CD14-positive monocyte (primary cell): ENCODE results near the gene CDH16. TPM values are rescaled to one million over a fixed set of nuclear protein-coding genes. Genes with fewer than 3 reads are reported as not detected.

Source experiments
- DNase-seq, 3 donors: peaks; one replicate each; pipeline ENCODE4 v3.0.0-alpha.2; 2011 to 2022
- H2AFZ ChIP-seq: 2 replicates; pipeline ENCODE4 v1.6.0; 2012; ENCODE audit warnings: mild to moderate bottlenecking, low read depth, low read length, inconsistent platforms; ENCODE audit not compliant: insufficient read depth, poor library complexity, severe bottlenecking
- H3K27ac ChIP-seq, 2 donors: 1 replicate in 1 of 2; 2 replicates in 1 of 2; pipeline ENCODE4 v1.5.1; 2012 to 2013; ENCODE audit warnings: low read length in 2 of 2, control low read depth in 1 of 2, inconsistent platforms in 1 of 2, low read depth in 1 of 2, mild to moderate bottlenecking in 1 of 2
- H3K27me3 ChIP-seq, 2 donors: one replicate each; pipeline versions ENCODE4 v1.6.0 to v1.6.1; 2011 to 2013; ENCODE audit warnings: low read length in 2 of 2; ENCODE audit not compliant: control insufficient read depth in 2 of 2, insufficient read depth in 2 of 2
- H3K36me3 ChIP-seq, 2 donors: replicated peaks in 1 of 2; 1 replicate in 1 of 2; 2 replicates in 1 of 2; pipeline versions ENCODE4 v1.5.1 to v1.6.1; 2012 to 2013; ENCODE audit warnings: low read length in 2 of 2, control low read depth in 1 of 2, inconsistent platforms in 1 of 2, mild to moderate bottlenecking in 1 of 2; ENCODE audit not compliant: insufficient read depth in 2 of 2, control insufficient read depth in 1 of 2
- H3K4me1 ChIP-seq, 2 donors: 1 replicate in 1 of 2; 2 replicates in 1 of 2; pipeline versions ENCODE4 v1.5.1 to v1.6.1; 2012 to 2013; ENCODE audit warnings: low read length in 2 of 2, control low read depth in 1 of 2, inconsistent platforms in 1 of 2, mild to moderate bottlenecking in 1 of 2, moderate library complexity in 1 of 2; ENCODE audit not compliant: insufficient read depth in 2 of 2, control insufficient read depth in 1 of 2
- H3K4me2 ChIP-seq: replicated peaks from 2 replicates; pipeline ENCODE3; 2012; ENCODE audit warnings: low read length, moderate library complexity, mild to moderate bottlenecking; ENCODE audit not compliant: poor library complexity, severe bottlenecking; ENCODE audit errors: extremely low read depth
- H3K4me3 ChIP-seq, 3 experiments: fragments of 200-600 bp in 1 of 3; sonication (generic) in 1 of 3; replicated peaks in 1 of 3; 1 replicate in 2 of 3; 2 replicates in 1 of 3; pipeline ENCODE4 v1.5.1; 2011 to 2013; ENCODE audit warnings: low read length in 3 of 3, mild to moderate bottlenecking in 3 of 3, control low read depth in 2 of 3, low read depth in 2 of 3, inconsistent platforms in 1 of 3, moderate library complexity in 1 of 3
- H3K79me2 ChIP-seq: 2 replicates; pipeline ENCODE4 v1.6.0; 2012; ENCODE audit warnings: mild to moderate bottlenecking, control low read depth, inconsistent platforms, low read length, moderate library complexity; ENCODE audit not compliant: insufficient read depth
- H3K9ac ChIP-seq: 2 replicates; pipeline ENCODE4 v1.6.0; 2017; ENCODE audit warnings: low read length, mild to moderate bottlenecking; ENCODE audit not compliant: insufficient read depth, poor library complexity, severe bottlenecking
- H3K9me3 ChIP-seq, 2 donors: replicated peaks in 1 of 2; 1 replicate in 1 of 2; 2 replicates in 1 of 2; pipeline versions ENCODE4 v1.5.1 to v1.6.1; 2012 to 2013; ENCODE audit warnings: low read length in 2 of 2, control low read depth in 1 of 2; ENCODE audit not compliant: control insufficient read depth in 1 of 2, insufficient read depth in 1 of 2
- H4K20me1 ChIP-seq: 2 replicates; pipeline ENCODE4 v1.6.0; 2012; ENCODE audit warnings: mild to moderate bottlenecking, low read length, control low read depth, moderate library complexity; ENCODE audit not compliant: insufficient read depth
- H3K27ac Mint-ChIP-seq, 7 donors: one replicate each; pipeline ENCODE4 v1.8.0; 2020; ENCODE audit warnings: mild to moderate bottlenecking in 7 of 7, mixed read lengths in 7 of 7, moderate library complexity in 6 of 7, inconsistent platforms in 2 of 7
- H3K27me3 Mint-ChIP-seq, 3 donors: one replicate each; pipeline ENCODE4 v1.8.0; 2021 to 2022; ENCODE audit warnings: low read depth in 3 of 3, mild to moderate bottlenecking in 3 of 3, mixed read lengths in 3 of 3, moderate library complexity in 3 of 3, inconsistent platforms in 1 of 3
- H3K36me3 Mint-ChIP-seq, 2 donors: one replicate each; pipeline ENCODE4 v1.8.0; 2020; ENCODE audit warnings: mixed read lengths in 2 of 2, inconsistent platforms in 1 of 2, mild to moderate bottlenecking in 1 of 2
- H3K4me1 Mint-ChIP-seq: one replicate; pipeline ENCODE4 v1.8.0; 2020; ENCODE audit warnings: mild to moderate bottlenecking, mixed read lengths
- H3K4me3 Mint-ChIP-seq, 2 donors: one replicate each; pipeline ENCODE4 v1.8.0; 2020; ENCODE audit warnings: mild to moderate bottlenecking in 2 of 2, mixed read lengths in 2 of 2, moderate library complexity in 1 of 2
- H3K9me3 Mint-ChIP-seq, 7 donors: one replicate each; pipeline ENCODE4 v1.8.0; 2020 to 2022; ENCODE audit warnings: mixed read lengths in 7 of 7, mild to moderate bottlenecking in 6 of 7, moderate library complexity in 6 of 7, inconsistent platforms in 2 of 7
- WGBS: methylation state at CpG from one replicate; pipeline ENCODE4 v1.1.5; 2013; ENCODE audit warnings: missing lambda C conversion rate; ENCODE audit not compliant: insufficient coverage; 5-methylcytosine and 5-hydroxymethylcytosine counted together
- intact Hi-C, 2 donors: fragments of 100-400 bp; cut with micrococcal nuclease; formaldehyde crosslinking; loops; one replicate each; pipeline versions ENCODE4 v1.15.0 to v1.15.1; 2023
- polyA plus RNA-seq, 3 donors: library from polyadenylated mRNA; depleted of rRNA in 1 of 3; unstranded in 2 of 3; stranded (reverse) in 1 of 3; fragments of 300-500 nt in 2 of 3; fragments of >200 nt in 1 of 3; fragmentation: Illumina TruSeq in 2 of 3; gene quantifications; 1 replicate in 2 of 3; 2 replicates in 1 of 3; pipeline ENCODE4 v1.2.3, GENCODE V29; 2012 to 2021
- TF ChIP-seq, protein P1 (sequence below): fragments of 200-600 bp; IDR thresholded peaks from one replicate; pipeline ENCODE4 v1.8.0; 2022; ENCODE audit warnings: antibody characterized with exemption, mild to moderate bottlenecking

CDH16 gene
- polyA plus RNA-seq, 3 donors, result not detected

DNA sequence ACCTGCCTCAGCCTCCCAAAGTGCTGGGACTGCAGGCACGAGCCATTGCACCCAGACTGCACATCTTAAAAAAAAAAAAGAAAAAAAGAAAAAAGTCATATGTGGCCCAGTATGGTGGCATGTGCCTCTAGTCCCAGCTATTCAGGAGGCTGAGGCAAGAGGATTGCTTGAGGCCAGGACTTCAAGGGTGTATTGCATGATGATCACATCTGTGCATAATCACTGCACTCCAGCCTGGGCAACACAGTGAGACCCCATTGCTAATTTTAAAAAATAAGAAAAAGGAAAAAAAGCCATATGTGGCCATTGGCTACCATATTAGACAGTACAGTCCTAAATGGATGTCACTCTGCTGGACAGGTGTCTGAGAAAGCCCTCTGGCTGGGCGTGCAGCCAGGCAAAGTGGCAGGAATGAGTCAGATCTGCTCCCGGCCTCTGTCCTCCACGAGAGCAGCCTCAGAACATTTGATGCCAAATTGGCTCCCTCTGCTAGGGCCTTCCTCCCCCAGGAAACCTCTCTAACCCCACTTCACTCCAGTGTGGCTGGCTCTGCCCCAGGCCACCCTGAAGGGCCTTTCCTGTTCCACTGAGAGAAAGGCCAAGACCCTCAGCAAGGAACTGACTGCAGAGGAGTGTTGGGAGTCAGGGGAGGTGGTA is 59.8 kb downstream of the CDH16 start:
- Histone ChIP-seq H3K9me3 (no peaks in the 10 kb centered on the region), H4K20me1 (no peaks in the 10 kb centered on the region), H2AFZ (no peak overlapping the region), H3K36me3 (no peaks in the 10 kb centered on the region), H3K4me1 (peaks cover 0 to 9% of the 10 kb centered on the region in 2 donors), H3K9ac (no peak overlapping the region), H3K27me3 (peaks cover 0 to 13% of the 10 kb centered on the region in 2 donors), H3K4me3 (no peak overlapping the region), H3K79me2 (no peaks in the 10 kb centered on the region), H3K4me2 (no peak overlapping the region), H3K27ac (no peak overlapping the region)
- H3K27me3 Mint-ChIP-seq, result peaks cover 15 to 34% (median 26%) of the 10 kb centered on the region in 3 donors
- TF ChIP-seq, protein P1, sequence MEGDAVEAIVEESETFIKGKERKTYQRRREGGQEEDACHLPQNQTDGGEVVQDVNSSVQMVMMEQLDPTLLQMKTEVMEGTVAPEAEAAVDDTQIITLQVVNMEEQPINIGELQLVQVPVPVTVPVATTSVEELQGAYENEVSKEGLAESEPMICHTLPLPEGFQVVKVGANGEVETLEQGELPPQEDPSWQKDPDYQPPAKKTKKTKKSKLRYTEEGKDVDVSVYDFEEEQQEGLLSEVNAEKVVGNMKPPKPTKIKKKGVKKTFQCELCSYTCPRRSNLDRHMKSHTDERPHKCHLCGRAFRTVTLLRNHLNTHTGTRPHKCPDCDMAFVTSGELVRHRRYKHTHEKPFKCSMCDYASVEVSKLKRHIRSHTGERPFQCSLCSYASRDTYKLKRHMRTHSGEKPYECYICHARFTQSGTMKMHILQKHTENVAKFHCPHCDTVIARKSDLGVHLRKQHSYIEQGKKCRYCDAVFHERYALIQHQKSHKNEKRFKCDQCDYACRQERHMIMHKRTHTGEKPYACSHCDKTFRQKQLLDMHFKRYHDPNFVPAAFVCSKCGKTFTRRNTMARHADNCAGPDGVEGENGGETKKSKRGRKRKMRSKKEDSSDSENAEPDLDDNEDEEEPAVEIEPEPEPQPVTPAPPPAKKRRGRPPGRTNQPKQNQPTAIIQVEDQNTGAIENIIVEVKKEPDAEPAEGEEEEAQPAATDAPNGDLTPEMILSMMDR, result no peak
- H3K9me3 Mint-ChIP-seq, result no peaks in the 10 kb centered on the region
- H3K36me3 Mint-ChIP-seq, result no peaks in the 10 kb centered on the region
- 33% methylated on average over 3 of the region's 4 CpGs for WGBS
- no peak overlapping the region for H3K27ac Mint-ChIP-seq
- H3K4me3 Mint-ChIP-seq, result no peak overlapping the region
- intact Hi-C loops, result no loop called here
- H3K4me1 Mint-ChIP-seq, result peaks cover 5% of the 10 kb centered on the region
- DNase-seq, result no peak

Other genes starting within 250 kb of the CDH16 start
- gene CMTM4, start 222.1 kb downstream of the CDH16 start, polyA plus RNA-seq, result 10 to 100 TPM in 1 of 3 donors, under 1 TPM in 2; 0.41 to 21.2 (median 0.45) TPM
- gene DYNC1LI2, start 167.3 kb downstream of the CDH16 start, polyA plus RNA-seq, result 100 to 1,000 TPM in 1 of 3 donors, 10 to 100 TPM in 2; 14.9 to 125 (median 23.9) TPM
- gene TERB1, start 117.3 kb downstream of the CDH16 start, polyA plus RNA-seq, result not detected
- 10 to 100 TPM; 10.8 to 18.6 (median 16.8) TPM for gene NAE1, start 87.9 kb downstream of the CDH16 start, polyA plus RNA-seq
- gene CA7, start 74.5 kb downstream of the CDH16 start, polyA plus RNA-seq, result not detected
- 1 to 10 TPM in 1 of 3 donors, not detected in 2; 1.1 TPM for gene PDP2, start 38.4 kb downstream of the CDH16 start, polyA plus RNA-seq
- gene RRAD, start 6.7 kb upstream of the CDH16 start, polyA plus RNA-seq, result 1 to 10 TPM in 1 of 3 donors, under 1 TPM in 2; 0.42 to 1.9 (median 0.55) TPM
- gene CIAO2B, start 15.5 kb upstream of the CDH16 start, polyA plus RNA-seq, result 100 to 1,000 TPM; 121 to 140 (median 132) TPM
- gene CES2, start 16.6 kb upstream of the CDH16 start, polyA plus RNA-seq, result 10 to 100 TPM; 14.0 to 29.0 (median 23.2) TPM
- gene CES3, start 42.4 kb upstream of the CDH16 start, polyA plus RNA-seq, result under 1 TPM in 1 of 3 donors, not detected in 2; 0.48 TPM
- 10 to 100 TPM in 1 of 3 donors, 1 to 10 TPM in 2; 3.3 to 47.6 (median 4.1) TPM for gene CES4A, start 69.7 kb upstream of the CDH16 start, polyA plus RNA-seq
- 10 to 100 TPM; 28.3 to 45.4 (median 29.5) TPM for gene CBFB, start 110.3 kb upstream of the CDH16 start, polyA plus RNA-seq
- 10 to 100 TPM; 18.8 to 68.2 (median 26.5) TPM for gene PHAF1, start 191.1 kb upstream of the CDH16 start, polyA plus RNA-seq
- under 1 TPM; 0.10 to 0.67 (median 0.20) TPM for gene B3GNT9, start 232.1 kb upstream of the CDH16 start, polyA plus RNA-seq
- 10 to 100 TPM; 26.0 to 46.2 (median 35.8) TPM for gene TRADD, start 241.0 kb upstream of the CDH16 start, polyA plus RNA-seq
- 10 to 100 TPM in 1 of 3 donors, 1 to 10 TPM in 2; 3.2 to 27.7 (median 5.2) TPM for gene FBXL8, start 241.1 kb upstream of the CDH16 start, polyA plus RNA-seq
- gene HSF4, start 245.9 kb upstream of the CDH16 start, polyA plus RNA-seq, result 10 to 100 TPM in 1 of 3 donors, not detected in 2; 53.4 TPM